Suprapubic skin (tissue), 4 donors: Measurements from ENCODE around the gene NEK6. TPM values are rescaled to one million over a fixed set of nuclear protein-coding genes. Genes with fewer than 3 reads are reported as not detected.

Experiments
- DNase-seq, 2 donors: peaks; one replicate each; pipeline ENCODE4 v3.0.0-alpha.2; 2019; ENCODE audit warnings: low spot score in 2 of 2
- H3K27ac ChIP-seq: fragments of 200-600 bp; sonication (generic); one replicate; pipeline ENCODE4 v1.5.1; 2019
- H3K27me3 ChIP-seq: fragments of 200-600 bp; sonication (generic); one replicate; pipeline ENCODE4 v1.5.1; 2019
- H3K36me3 ChIP-seq: fragments of 200-600 bp; sonication (generic); one replicate; pipeline ENCODE4 v1.5.1; 2019
- H3K4me1 ChIP-seq: fragments of 200-600 bp; sonication (generic); one replicate; pipeline ENCODE4 v1.5.1; 2019
- H3K4me3 ChIP-seq: fragments of 200-600 bp; sonication (generic); one replicate; pipeline ENCODE4 v1.5.1; 2019; ENCODE audit warnings: mild to moderate bottlenecking
- H3K9me3 ChIP-seq: fragments of 200-600 bp; sonication (generic); one replicate; pipeline ENCODE4 v1.5.1; 2019
- CTCF ChIP-seq, 2 donors: fragments of 200-600 bp in 1 of 2; fragments of 450-650 bp in 1 of 2; sonication (generic) in 1 of 2; IDR thresholded peaks; one replicate each; pipeline ENCODE4 v1.5.1; 2016 to 2019; ENCODE audit warnings: antibody characterized with exemption in 2 of 2, mild to moderate bottlenecking in 1 of 2, moderate library complexity in 1 of 2
- EP300 ChIP-seq: sonication (generic); formaldehyde crosslinking; IDR thresholded peaks from one replicate; pipeline ENCODE4 v1.6.1; 2017; ENCODE audit warnings: antibody characterized with exemption
- POLR2A ChIP-seq, 2 donors: fragments of 450-650 bp; IDR thresholded peaks; one replicate each; pipeline ENCODE4 v1.6.1; 2017; ENCODE audit warnings: antibody characterized with exemption in 2 of 2, mild to moderate bottlenecking in 2 of 2, moderate library complexity in 2 of 2
- POLR2AphosphoS5 ChIP-seq, 3 donors: sonication (generic); formaldehyde crosslinking; IDR thresholded peaks; one replicate each; pipeline ENCODE4 v1.6.1; 2017; ENCODE audit warnings: antibody characterized with exemption in 3 of 3
- WGBS: methylation state at CpG from one replicate; pipeline ENCODE4 v1.1.5; 2018; 5-methylcytosine and 5-hydroxymethylcytosine counted together
- total RNA-seq, 4 donors: library from RNA; depleted of rRNA; stranded (reverse); fragments of >200 nt; gene quantifications; one replicate each; pipeline ENCODE4 v1.1.0, GENCODE V29; 2016

The NEK6 gene
- total RNA-seq, 4 donors from 2014 or later: 5.4 to 17.5 (median 10.6) TPM

- WGBS: 86% methylated on average over 15 of the region's 15 CpGs
Observed at GRCh38 chr9:124351672-124352468, 94.1 kb downstream of the NEK6 start.

GRCh38 chr9:124352616-124353015, 94.9 kb downstream of the NEK6 start:
- 81% methylated on average over 8 of the region's 8 CpGs for WGBS
- Histone ChIP-seq H3K4me1 (no peaks in the 10 kb centered on the region), H3K27me3 (no peaks in the 10 kb centered on the region), H3K9me3 (no peaks in the 10 kb centered on the region), H3K27ac (no peak overlapping the region), H3K4me3 (no peak overlapping the region), H3K36me3 (peaks cover 89% of the 10 kb centered on the region)
- DNase-seq: peak in 1 of 2 donors; percentile 17
- TF ChIP-seq CTCF (IDR thresholded peaks at IDR 0.05) (no peak), POLR2A (IDR thresholded peaks at IDR 0.05) (no peak)

More at GRCh38 chr9:124351672-124352468, 94.1 kb downstream of the NEK6 start:
- Histone ChIP-seq H3K36me3 (peaks cover 95% of the 10 kb centered on the region), H3K4me3 (no peak overlapping the region), H3K4me1 (no peaks in the 10 kb centered on the region), H3K9me3 (no peaks in the 10 kb centered on the region), H3K27ac (no peak overlapping the region), H3K27me3 (no peaks in the 10 kb centered on the region)
- peak; percentile 51 to 78 for DNase-seq
- TF ChIP-seq POLR2A (IDR thresholded peaks at IDR 0.05) (no peak), EP300 (no peak), CTCF (IDR thresholded peaks at IDR 0.05) (no peak), POLR2AphosphoS5 (IDR thresholded peaks at IDR 0.05) (no peak)

- H3K27ac ChIP-seq: no peak overlapping the region
- H3K36me3 ChIP-seq: peaks cover 83% of the 10 kb centered on the region
Observed at GRCh38 chr9:124353166-124353768, 95.5 kb downstream of the NEK6 start.

GRCh38 chr9:124353811-124354274, 96.1 kb downstream of the NEK6 start:
- Histone ChIP-seq H3K36me3 (peaks cover 77% of the 10 kb centered on the region), H3K4me3 (no peak overlapping the region), H3K9me3 (no peaks in the 10 kb centered on the region), H3K27ac (no peak overlapping the region), H3K4me1 (no peaks in the 10 kb centered on the region), H3K27me3 (no peaks in the 10 kb centered on the region)
- WGBS: 64% methylated on average over 4 of the region's 4 CpGs
- TF ChIP-seq CTCF (IDR thresholded peaks at IDR 0.05) (no peak), POLR2AphosphoS5 (IDR thresholded peaks at IDR 0.05) (no peak), POLR2A (IDR thresholded peaks at IDR 0.05) (no peak), EP300 (no peak)
- DNase-seq: peak in 1 of 2 donors; percentile 17

More at GRCh38 chr9:124353166-124353768, 95.5 kb downstream of the NEK6 start:
- 87% methylated on average over 7 of the region's 7 CpGs for WGBS
- H3K4me3 ChIP-seq: no peak overlapping the region
- no peaks in the 10 kb centered on the region for H3K9me3 ChIP-seq
- TF ChIP-seq EP300 (no peak), POLR2AphosphoS5 (IDR thresholded peaks at IDR 0.05) (no peak)
- no peaks in the 10 kb centered on the region for H3K4me1 ChIP-seq
- H3K27me3 ChIP-seq: no peaks in the 10 kb centered on the region
- peak in 1 of 2 donors; percentile 27 for DNase-seq

- Histone ChIP-seq H3K36me3 (peaks cover 71% of the 10 kb centered on the region), H3K9me3 (no peaks in the 10 kb centered on the region), H3K4me1 (no peaks in the 10 kb centered on the region), H3K27me3 (no peaks in the 10 kb centered on the region), H3K4me3 (no peak overlapping the region), H3K27ac (no peak overlapping the region)
- DNase-seq: no peak
- TF ChIP-seq POLR2AphosphoS5 (IDR thresholded peaks at IDR 0.05) (no peak), EP300 (no peak), CTCF (IDR thresholded peaks at IDR 0.05) (no peak), POLR2A (IDR thresholded peaks at IDR 0.05) (no peak)
- WGBS: 79% methylated on average over 7 of the region's 17 CpGs
Observed at GRCh38 chr9:124354346-124355038, 96.7 kb downstream of the NEK6 start.
